ENCODE results near the gene EXOG. TPM values are rescaled to one million over a fixed set of nuclear protein-coding genes. Genes with fewer than 3 reads are reported as not detected.
"Not testable (repeated sequence)": the region's sequence is repeated elsewhere in the genome, so short reads cannot be mapped to it uniquely, and the experiment has no call there.

EXOG gene
- total RNA-seq, 1 donor from 2014 or later: 23.2 TPM

DNA sequence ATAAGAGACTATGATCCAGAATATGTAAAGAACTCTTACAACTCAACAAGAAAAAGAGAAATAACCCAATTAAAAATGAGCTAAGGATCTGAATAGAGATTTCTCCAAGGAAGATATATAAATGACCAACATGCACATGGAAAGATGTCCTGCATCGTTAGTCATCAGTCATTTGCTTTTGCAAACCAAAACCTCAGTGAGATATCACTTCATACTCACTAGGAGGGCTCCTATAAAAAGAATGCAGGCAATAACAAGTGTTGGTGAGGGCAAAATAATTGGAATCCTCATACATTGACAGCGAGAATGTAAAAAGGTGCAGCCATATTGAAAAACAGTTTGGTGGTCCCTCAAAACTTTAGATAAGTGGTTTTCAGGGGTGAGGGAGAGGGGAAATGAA, 56.9 kb downstream of the EXOG start:
- intact Hi-C loops (cut with DNase I): no loop called here
- ATAC-seq (ENCODE audit: poor library complexity) (no peak), DNase-seq (no peak)

DNA sequence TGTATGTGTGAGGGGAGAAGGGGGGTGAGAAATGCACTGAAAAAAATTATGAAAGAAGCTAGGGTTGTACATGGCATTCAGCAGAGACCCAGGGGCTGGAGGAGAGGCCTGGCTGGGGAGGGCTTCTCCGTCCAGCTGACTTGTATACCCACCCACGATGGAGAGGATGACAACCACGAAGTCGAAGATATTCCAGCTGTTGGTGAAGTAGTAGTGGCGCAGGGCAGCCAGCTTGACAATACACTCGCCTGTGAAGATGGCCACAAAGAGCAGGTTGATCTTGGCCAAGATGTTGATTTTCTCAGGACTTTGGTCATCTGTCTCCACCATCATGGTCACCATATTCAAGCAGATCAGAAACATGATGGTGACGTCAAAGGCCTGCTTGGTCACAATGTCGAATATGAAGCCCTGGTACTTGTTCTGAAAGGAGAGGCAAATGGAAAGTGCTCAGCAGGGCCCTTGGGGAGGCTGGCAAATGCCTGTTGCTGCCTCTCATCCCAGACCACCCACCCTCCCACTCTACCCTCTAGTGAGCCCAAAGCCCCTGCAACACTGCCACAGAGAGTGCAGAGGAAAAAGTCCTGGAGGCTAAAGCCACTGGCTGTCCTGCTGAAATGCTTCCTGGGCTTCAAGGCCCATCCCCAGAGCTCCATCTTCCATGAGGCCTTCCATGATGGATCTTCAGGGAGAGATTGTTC, 58.1 kb downstream of the EXOG start:
- DNase-seq: no peak
- no peak for ATAC-seq (ENCODE audit: poor library complexity)
- intact Hi-C loops (cut with DNase I): no loop called here

DNA sequence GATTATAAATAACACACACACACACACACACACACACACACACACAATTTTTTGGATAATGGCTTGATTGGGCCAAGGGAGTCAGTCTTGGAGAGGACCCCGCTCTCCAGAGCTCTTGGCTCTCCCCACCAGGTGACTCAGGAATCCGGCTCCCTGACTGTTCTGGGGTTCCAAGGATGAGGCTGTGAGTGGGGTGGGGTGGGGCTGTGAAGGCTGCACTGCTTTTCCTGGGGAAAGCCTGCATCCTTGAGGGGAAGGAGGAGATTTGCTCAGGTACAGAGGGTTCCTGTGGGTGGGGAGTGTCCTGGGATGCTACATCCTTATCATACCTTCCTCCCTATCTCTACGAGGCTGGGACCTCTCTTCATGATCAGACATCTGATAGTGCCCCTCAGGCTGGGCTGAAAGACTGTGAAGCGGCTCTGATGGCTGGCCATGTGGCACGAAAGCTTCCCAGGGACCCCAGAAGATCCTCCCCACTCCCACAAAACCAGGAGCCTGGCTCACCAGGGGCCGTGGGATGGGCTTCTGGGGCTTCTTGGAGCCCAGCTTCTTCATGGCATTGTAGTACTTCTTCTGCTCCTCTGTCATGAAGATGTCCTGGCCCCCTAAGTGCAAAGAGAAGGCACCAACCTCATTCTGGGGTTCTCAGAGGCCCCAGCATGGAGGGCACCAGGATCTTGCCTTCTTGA, 59.2 kb downstream of the EXOG start:
- no peak for DNase-seq
- ATAC-seq (ENCODE audit: poor library complexity): no peak
- intact Hi-C loops (cut with DNase I): no loop called here

DNA sequence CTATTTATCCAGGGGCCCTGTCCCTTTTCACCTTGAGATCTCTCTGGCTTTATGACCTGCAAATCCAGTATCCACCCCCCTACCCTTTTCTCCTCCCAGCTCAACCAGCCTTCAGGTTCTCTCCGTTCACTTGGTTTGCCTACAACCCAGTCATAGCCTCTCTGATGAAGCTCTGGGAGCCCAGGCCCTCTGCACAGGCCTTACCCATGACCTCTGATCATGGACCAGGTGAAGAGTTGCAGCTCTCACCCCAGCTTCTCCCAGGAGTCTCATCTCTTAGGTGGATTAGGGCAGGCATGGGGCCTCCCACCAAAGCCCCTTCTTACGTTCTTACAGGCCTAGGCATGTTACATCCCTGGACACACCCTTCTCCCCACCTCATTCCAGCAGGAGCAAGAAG, 59.8 kb downstream of the EXOG start:
- ATAC-seq (ENCODE audit: poor library complexity) (no peak), DNase-seq (no peak)
- intact Hi-C loops (cut with DNase I): no loop called here

DNA sequence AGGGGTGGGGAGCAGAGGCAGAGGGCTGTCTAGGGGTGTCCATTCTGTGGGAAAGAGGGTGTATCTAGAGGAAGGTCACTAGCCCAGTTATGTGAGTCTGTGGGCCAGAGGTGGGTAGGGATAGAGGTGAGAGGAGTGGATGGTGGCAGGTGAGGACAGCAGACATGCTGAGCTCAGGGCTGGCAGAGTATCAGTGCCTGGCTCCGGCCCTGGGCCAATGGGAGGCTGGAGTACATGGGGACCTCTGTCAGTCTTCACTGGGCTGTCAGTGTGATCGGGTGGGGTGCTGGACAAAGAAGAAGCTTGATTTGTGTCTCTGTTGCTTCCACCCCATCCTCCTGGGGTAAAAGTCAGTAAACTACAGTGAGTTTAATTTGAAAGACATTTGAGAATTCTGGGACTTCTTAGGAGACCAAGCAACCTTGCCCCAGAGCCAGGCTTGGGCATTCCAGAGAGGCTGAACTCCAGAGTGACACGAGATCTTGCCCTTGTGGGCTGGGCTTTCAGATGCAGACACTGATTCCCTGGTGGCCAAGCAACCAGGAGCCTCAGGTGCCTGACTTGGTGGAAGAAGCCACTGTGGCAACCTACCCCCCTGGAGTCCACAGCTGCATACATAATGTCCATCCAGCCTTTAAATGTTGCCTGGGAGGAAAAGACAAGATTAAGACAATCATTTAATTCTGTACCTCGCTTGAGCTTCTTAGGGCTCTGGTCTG, 60.7 kb downstream of the EXOG start:
- intact Hi-C loops (cut with DNase I): no loop called here
- DNase-seq: no peak
- ATAC-seq (ENCODE audit: poor library complexity): peak; percentile 27

DNA sequence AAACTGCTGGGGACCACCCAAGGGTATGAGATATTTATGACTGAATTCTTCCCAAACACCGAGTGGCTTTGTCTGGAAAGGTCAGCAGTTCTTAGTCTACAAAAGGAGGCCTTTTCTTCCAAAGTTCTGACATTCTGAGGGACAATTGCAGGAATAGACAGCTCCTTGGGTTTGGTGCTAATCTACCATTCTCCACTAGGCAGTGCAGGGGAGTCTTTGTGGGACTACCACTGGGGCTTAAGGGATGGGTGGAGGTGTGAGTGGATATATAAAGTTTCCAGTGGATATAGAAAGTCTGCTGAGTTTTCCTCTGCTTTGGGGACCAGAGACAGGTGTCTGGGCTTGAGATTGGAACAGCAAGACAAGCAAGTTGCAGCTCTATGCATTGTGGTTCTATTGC, 62.7 kb downstream of the EXOG start:
- no peak for ATAC-seq (ENCODE audit: poor library complexity)
- intact Hi-C loops (cut with DNase I): no loop called here
- no peak for DNase-seq

DNA sequence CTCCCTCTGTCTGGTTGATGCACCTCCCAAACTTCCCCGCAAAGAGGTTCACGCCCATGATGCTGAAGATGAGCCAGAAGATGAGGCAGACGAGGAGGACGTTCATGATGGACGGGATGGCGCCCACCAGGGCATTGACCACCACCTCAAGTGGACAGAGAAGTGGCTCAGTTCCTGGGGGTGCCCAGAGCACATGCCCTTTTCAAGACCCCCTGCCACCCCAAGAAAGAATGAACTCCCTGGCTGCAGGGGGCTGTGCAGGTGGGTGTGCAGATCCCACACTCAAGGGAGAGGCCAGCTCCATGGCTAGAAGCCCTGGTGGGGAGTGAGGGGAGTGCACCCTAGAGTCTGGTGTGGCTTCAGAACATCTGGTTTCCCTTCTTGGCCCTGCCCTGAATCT, 64.1 kb downstream of the EXOG start:
- intact Hi-C loops (cut with DNase I): no loop called here
- DNase-seq (no peak), ATAC-seq (ENCODE audit: poor library complexity) (no peak)

DNA sequence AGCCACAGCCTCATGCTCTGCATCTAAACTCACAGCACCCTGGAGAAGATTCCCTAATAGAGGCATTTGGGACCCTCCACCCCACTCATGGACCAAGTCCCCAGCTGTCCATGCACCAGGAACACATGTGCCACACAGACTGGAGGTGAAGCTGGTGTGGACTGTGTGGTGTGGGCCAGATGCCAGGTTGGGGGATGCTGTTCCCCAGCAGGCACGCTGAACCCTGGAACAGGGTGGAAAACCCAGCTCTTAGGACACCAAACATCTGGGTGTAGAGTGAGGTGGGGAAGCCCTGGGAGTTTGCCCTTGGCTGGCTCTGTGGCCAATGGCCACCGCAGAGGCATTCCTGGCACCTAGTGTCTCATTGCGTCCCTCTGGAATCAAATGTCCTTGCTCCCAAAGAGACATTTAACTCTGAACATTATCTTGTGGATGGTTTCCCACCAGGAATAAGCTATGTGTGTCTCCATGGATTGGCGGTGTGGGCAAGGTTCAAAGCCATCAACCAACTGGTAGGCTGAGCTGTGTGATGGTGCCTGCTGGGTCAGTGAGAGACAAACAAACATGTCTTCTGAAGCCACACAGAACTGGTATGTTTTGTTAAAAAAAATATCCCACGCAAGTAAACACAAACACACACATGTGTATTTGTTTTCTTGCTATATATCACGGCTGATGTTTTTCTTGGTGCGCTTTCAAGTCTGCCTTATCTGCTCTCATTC, 65.0 kb downstream of the EXOG start:
- peak; percentile 15 for ATAC-seq (ENCODE audit: poor library complexity)
- no peak for DNase-seq
- intact Hi-C loops (cut with DNase I): no loop called here

DNA sequence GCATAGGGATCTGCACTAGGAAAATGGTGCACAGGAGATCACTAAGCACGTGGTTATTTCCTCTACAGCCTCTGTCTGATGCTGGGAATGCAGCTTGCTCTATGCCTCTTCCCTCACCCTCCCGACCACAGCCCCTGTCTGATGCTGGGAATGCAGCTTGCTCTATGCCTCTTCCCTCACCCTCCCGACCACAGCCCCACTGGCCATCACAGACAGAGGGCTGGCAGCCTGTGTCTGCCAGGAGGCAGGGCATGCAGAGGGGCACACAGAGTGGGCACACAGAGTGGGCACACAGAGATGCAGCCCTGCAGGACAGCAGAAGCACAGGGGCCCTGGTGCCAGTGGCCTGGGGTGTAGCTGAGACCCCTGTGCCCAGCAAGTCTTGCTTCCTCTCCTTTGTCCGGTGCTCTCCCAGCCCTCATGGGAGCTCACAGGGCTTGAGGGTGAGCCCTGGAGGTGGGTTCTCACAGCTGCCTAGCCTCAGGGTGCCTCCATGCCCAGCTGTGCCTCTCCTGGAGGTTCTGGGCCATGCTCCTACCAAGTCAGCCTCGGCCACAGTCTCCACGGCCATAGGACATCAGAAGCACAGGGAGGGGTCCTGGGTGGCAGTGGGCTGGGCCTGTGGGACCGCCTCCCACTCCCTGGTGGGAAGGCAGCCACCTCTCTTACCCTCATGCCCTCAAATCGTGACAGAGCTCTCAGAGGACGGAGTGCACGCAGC, 65.8 kb downstream of the EXOG start:
- ATAC-seq (ENCODE audit: poor library complexity) (no peak), DNase-seq (no peak)
- intact Hi-C loops (cut with DNase I): no loop called here

DNA sequence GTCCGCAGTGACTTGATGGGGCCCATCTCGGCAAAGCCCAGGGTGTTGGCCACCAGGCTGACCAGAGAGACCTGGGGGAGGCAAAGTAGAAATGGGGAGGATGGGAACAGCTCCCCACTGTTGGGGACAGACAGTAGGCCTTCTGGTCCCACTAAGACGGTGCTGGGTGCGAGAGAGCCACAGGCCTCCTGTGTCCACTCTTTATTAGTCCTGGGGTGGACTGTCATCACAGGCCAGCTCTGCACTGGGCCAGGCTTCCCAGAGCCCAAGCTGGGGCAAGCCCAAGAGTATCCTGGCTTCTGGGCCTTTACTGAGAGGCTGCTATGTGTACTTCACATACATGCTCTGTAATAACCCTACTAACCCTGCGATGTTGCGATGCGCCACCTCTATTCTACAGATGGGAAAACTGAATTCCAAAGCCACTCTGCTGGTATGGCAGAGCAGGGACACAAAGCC, 66.4 kb downstream of the EXOG start:
- ATAC-seq (ENCODE audit: poor library complexity): no peak
- no peak for DNase-seq
- intact Hi-C loops (cut with DNase I): no loop called here

DNA sequence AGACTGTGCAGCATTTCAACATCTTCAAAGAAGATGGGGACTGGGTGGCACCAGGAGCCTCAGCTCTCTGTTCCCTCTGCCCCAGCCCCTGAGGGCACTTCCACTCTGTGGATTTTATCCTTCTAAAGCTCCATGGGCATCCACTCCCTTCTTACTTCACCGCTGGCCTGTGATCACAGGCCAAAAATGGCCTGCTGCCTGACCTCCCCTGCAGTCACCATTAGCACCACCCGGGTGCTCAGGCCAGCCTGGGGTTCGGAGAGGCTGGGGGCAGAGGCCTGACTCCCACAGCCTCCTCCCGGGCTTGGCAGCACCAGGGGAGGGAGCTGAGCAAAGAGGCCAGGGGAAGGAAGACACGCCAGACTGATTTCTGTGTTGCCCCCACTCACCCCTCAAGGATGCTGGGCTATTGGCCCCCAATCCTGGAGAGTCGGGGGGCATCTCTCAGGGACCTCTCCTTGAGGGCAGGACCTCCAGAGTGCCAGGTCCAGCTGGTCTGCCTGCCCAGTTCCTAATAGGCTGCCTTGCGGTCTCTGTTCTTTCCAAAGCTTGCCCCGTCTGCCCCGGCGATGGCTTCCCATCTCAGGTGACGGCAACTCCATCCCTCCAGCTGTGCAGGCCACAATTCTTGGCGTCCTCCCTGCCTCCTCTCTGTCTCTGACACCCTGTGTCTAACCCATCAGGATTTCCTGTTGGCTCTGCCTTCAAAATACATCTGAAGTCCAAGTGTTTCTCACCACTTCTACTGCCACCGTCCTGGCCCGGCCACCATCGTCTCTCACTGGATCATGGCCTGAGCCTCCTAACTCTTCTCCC, 67.1 kb downstream of the EXOG start:
- intact Hi-C loops (cut with DNase I): no loop called here
- no peak for ATAC-seq (ENCODE audit: poor library complexity)
- DNase-seq: no peak

DNA sequence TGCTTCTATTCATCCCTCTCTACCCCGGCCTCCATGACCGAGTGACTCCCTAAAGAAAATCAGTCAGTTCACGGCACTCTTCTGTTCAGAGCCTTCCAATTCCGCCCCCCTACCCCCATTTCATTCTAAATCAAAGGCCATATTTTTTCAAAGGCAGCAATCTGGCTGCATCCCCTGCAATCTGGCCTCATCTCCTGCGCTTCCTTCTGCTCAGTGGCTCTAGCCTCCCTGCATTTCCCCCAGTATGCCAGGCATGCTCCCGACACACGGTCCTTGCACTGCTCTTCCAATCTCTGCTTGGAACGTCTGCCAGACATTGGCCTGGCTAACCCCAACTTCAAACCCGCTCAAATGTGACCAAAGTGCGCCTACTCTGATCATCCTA, 67.7 kb downstream of the EXOG start:
- intact Hi-C loops (cut with DNase I): no loop called here
- DNase-seq (no peak), ATAC-seq (ENCODE audit: poor library complexity) (no peak)

DNA sequence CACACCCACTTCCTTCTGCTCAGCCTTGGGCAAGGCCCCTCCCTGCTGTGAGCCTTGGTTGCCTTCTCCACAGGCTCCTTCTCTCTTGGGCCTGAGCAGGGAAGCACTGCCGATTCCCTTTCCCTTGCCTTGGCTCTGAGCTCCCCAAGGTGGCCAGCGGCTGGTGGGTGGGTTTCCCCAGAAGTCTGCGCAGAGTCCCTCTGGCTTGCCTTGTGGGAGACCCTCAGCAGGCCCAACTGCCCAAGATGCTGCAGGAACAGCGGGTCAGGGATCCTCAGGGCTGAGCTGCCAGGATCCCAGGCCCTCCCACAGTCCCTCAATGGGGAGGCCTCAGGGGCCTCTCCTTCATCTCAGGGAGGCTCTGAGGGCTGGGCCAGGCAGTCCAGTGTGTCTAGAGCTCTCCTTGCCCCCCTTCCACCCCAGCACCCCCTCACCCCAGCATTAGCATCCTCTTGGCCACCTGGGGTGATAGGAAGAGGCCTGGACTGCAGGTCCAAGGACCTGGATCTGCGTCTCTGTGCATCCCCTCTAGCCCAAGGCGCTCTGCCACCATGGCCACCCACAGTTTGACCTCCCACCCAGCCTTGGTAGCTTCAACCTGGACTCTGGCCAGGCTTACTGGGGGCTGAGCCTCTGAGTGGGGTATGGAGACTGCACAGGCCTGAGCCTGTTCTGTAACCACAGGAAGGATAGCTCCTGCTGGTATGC, 68.6 kb downstream of the EXOG start:
- intact Hi-C loops (cut with DNase I): no loop called here
- ATAC-seq (ENCODE audit: poor library complexity): no peak
- no peak for DNase-seq

DNA sequence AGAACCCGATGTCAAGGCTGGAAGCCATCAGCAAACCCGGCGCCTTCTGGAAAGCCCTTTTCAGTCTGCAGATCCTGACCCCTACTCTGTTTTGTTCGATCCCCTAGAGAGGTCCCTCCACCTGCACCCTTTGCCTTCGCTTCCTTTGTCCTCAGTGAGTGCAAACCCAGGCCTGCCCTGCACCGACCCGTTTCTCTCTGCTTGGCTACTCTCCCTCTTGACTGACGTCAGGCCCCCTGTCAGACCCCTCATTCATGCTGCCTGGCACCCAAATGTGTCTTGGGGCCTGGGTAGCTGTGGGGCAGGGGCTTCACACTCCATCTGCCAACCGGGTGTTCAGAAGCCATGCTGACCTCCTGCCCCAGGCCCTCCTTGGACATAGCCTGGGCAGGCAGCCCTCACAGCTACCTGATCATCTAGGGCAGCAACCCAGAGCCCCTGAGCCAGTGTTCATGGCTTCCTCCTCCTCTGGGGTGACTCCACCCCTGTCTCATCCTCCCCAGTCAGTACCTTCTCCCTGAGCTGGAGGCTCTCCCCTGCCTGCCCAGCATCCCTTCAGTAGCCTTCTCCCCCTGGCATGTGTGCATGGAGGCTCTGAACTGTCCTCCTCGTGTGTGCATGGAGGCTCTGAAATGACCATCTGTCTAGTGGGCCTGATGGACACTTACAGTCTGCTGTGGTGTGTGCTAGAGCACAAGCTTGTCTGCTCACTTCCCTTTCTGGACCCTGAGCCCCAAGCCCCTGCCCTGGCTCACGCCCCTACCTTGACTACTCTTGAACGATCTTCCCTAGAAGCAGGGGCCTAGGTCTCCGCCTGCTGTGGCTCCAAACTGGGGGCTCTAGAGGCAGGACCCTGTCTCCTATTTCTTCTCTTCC, 69.4 kb downstream of the EXOG start:
- intact Hi-C loops (cut with DNase I): no loop called here
- no peak for ATAC-seq (ENCODE audit: poor library complexity)
- DNase-seq: no peak

DNA sequence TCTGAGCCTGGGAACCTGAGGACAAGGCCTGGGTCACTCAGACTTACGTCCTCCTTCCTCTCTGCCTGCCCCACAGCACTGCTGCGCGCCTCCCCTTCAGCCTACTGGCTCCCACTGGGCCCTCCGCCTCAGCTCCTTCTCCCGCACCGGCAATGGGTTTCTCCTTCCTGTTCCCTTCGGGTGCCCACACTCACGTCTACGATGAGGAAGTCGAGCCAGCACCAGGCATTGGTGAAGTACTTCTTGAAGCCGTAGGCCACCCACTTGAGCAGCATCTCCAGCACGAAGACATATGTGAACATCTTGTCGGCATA, 70.0 kb downstream of the EXOG start:
- intact Hi-C loops (cut with DNase I): no loop called here
- DNase-seq: peak; percentile 29
- ATAC-seq (ENCODE audit: poor library complexity): no peak

DNA sequence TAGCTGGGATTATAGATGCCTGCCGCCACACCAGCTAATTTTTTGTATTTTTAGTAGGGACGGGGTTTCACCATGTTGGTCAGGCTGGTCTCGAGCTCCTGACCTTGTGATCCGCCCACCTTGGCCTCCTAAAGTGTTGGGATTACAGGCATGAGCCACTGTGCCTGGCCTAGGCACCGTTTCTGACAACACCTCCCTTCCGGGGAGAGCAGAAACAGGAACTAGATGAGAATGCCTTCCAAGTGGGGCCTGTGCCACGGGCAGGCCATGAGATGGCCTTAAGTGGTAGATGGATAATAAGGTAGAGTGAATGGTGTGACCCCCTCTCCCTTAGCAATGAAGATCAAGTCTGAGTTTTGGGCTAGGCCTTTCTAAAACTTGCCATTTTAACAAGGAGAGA, 70.7 kb downstream of the EXOG start:
- peak; percentile 39 for ATAC-seq (ENCODE audit: poor library complexity)
- intact Hi-C loops (cut with DNase I); DNase-seq: not testable (repeated sequence)

DNA sequence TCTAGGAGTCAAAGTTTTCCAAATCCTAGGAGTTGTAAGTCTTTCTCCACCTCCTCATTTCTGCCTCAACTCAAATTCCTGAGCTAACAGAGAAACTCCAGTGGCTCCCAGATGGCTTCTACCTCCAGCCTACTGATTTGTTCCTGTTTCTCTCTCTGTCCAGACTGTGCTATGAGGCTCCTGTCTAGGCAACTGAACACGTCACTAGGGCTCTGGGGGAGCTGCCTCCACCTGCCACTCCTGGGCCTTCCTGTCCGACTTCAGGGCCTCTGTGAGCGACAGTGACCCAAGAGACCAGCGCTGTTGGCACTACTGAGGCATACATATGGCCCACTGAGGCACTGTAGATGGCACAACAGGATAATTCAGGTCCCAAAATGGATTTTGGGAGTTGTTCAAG, 71.4 kb downstream of the EXOG start:
- intact Hi-C loops (cut with DNase I): no loop called here
- DNase-seq: no peak
- ATAC-seq (ENCODE audit: poor library complexity): no peak
